A549 (cell line): ENCODE data around the gene GALNTL6. TPM values are rescaled to one million over a fixed set of nuclear protein-coding genes. Genes with fewer than 3 reads are reported as not detected.

Experiments
- ATAC-seq, 2 experiments: fragments of 200-7000 bp in 1 of 2; fragments of >200 bp in 1 of 2; cut with Nextera tagmentation in 1 of 2; cut with Tn5 transposase in 1 of 2; 3 replicates each; pipeline versions ENCODE4 v1.8.0 to v1.9.1; 2018 to 2020; ENCODE audit warnings: mild to moderate bottlenecking in 1 of 2, moderate library complexity in 1 of 2
- CTCF ChIA-PET: fragments of 300-600 bp; sonication (Branson Sonifier 250); formaldehyde crosslinking; extraction: SDS; loops from one replicate; lab custom pipeline; 2021; ENCODE audit warnings: antibody characterized with exemption, inconsistent platforms; lab: Yijun Ruan, JAX
- POLR2A ChIA-PET: fragments of 350-600 bp; formaldehyde crosslinking; extraction: SDS; loops from one replicate; lab custom pipeline; 2021; ENCODE audit warnings: antibody characterized with exemption, inconsistent platforms; lab: Yijun Ruan, JAX
- DNase-seq, 2 experiments: peaks; one replicate each; pipeline versions ENCODE4 v3.0.0 to v3.0.0-alpha.2; 2011 to 2016; ENCODE audit warnings: low read depth in 1 of 2, low spot score in 1 of 2
- FAIRE-seq: peaks from 2 replicates; lab custom pipeline; 2011; peaks lifted over from hg19 to GRCh38; lab: Jason Lieb, UNC
- H3K27ac ChIP-seq, 2 experiments: fragments of >200 bp; sonication (Bioruptor Twin); formaldehyde crosslinking; 3 replicates each; pipeline ENCODE4 v1.5.1; 2016 to 2017
- H3K4me1 ChIP-seq: fragments of >200 bp; sonication (Bioruptor Twin); formaldehyde crosslinking; 3 replicates; pipeline ENCODE4 v1.6.1; 2016
- H3K4me2 ChIP-seq: fragments of >200 bp; sonication (Bioruptor Twin); formaldehyde crosslinking; 3 replicates; pipeline ENCODE4 v1.6.1; 2016
- H3K4me3 ChIP-seq: fragments of >200 bp; sonication (Bioruptor Twin); formaldehyde crosslinking; 3 replicates; pipeline ENCODE4 v1.5.1; 2016
- H3K9me3 ChIP-seq: fragments of >200 bp; sonication (Bioruptor Twin); formaldehyde crosslinking; 3 replicates; pipeline ENCODE4 v1.6.1; 2016
- CBX2 ChIP-seq: fragments of 200-600 bp; sonication (generic); IDR thresholded peaks from 2 replicates; pipeline ENCODE4 v1.6.1; 2016; ENCODE audit warnings: low read depth, mild to moderate bottlenecking, borderline replicate concordance
- CEBPB ChIP-seq, 2 experiments: fragments of >200 bp in 1 of 2; sonication (Bioruptor Twin) in 1 of 2; formaldehyde crosslinking in 1 of 2; IDR thresholded peaks; 2 replicates each; pipeline ENCODE4 v1.6.1; 2012 to 2016
- CHD2 ChIP-seq: fragments of 150-350 bp; IDR thresholded peaks from 2 replicates; pipeline ENCODE4 v1.6.1; 2014; ENCODE audit warnings: low read length; ENCODE audit not compliant: partially characterized antibody
- EHF ChIP-seq: fragments of 250-450 bp; sonication (Bioruptor Pico); IDR thresholded peaks from 2 replicates; pipeline ENCODE4 v1.5.0; 2020; ENCODE audit warnings: mild to moderate bottlenecking
- ELK1 ChIP-seq: fragments of 150-350 bp; IDR thresholded peaks from 2 replicates; pipeline ENCODE4 v1.6.1; 2014; ENCODE audit warnings: low read depth, mild to moderate bottlenecking, low read length
- FOXS1 ChIP-seq: fragments of 250-450 bp; sonication (Bioruptor Pico); IDR thresholded peaks from 2 replicates; pipeline ENCODE4 v1.5.0; 2020; ENCODE audit warnings: mild to moderate bottlenecking, moderate library complexity
- GATA3 ChIP-seq: IDR thresholded peaks from 2 replicates; pipeline ENCODE4 v1.6.1; 2012; ENCODE audit warnings: borderline replicate concordance
- HES2 ChIP-seq: fragments of >200 bp; sonication (Bioruptor Twin); formaldehyde crosslinking; IDR thresholded peaks from 2 replicates; pipeline ENCODE4 v1.6.1; 2016
- HMGXB4 ChIP-seq: fragments of 250-450 bp; sonication (Bioruptor Pico); IDR thresholded peaks from 2 replicates; pipeline ENCODE4 v1.5.0; 2021; ENCODE audit warnings: mild to moderate bottlenecking, moderate library complexity, borderline replicate concordance
- HOXA7 ChIP-seq: fragments of 250-450 bp; sonication (Bioruptor Pico); IDR thresholded peaks from 2 replicates; pipeline ENCODE4 v1.5.0; 2020; ENCODE audit warnings: mild to moderate bottlenecking, moderate library complexity
- HOXB13 ChIP-seq: fragments of 250-450 bp; sonication (Bioruptor Pico); IDR thresholded peaks from 2 replicates; pipeline ENCODE4 v1.5.0; 2020; ENCODE audit warnings: low read depth, mild to moderate bottlenecking, moderate library complexity
- JUNB ChIP-seq: fragments of >200 bp; sonication (Bioruptor Twin); formaldehyde crosslinking; IDR thresholded peaks from 2 replicates; pipeline ENCODE4 v1.6.1; 2016
- MAFK ChIP-seq: fragments of 450-650 bp; IDR thresholded peaks from 2 replicates; pipeline ENCODE4 v1.6.1; 2014; ENCODE audit not compliant: partially characterized antibody
- MAZ ChIP-seq: fragments of 150-350 bp; IDR thresholded peaks from 2 replicates; pipeline ENCODE4 v1.6.1; 2014; ENCODE audit warnings: antibody characterized with exemption, low read depth, low read length, borderline replicate concordance
- NR3C1 ChIP-seq: fragments of >200 bp; sonication (Bioruptor Twin); formaldehyde crosslinking; IDR thresholded peaks from 3 replicates; pipeline ENCODE4 v1.6.1; 2017
- POLR2A ChIP-seq: IDR thresholded peaks from 2 replicates; pipeline ENCODE4 v1.6.1; 2012; ENCODE audit warnings: mild to moderate bottlenecking, low read length
- RARB ChIP-seq: fragments of 250-450 bp; sonication (Bioruptor Pico); IDR thresholded peaks from 2 replicates; pipeline ENCODE4 v1.8.0; 2021; ENCODE audit warnings: mild to moderate bottlenecking, moderate library complexity
- RFX5 ChIP-seq: fragments of 450-650 bp; IDR thresholded peaks from 2 replicates; pipeline ENCODE4 v1.7.1; 2014; ENCODE audit warnings: antibody characterized with exemption, mild to moderate bottlenecking, moderate library complexity
- RNF2 ChIP-seq: fragments of 200-600 bp; sonication (generic); IDR thresholded peaks from 2 replicates; pipeline ENCODE4 v1.6.1; 2016; ENCODE audit warnings: low read depth, mild to moderate bottlenecking, antibody characterized with exemption, moderate library complexity, borderline replicate concordance
- SREBF2 ChIP-seq: fragments of 450-650 bp; IDR thresholded peaks from 2 replicates; pipeline ENCODE4 v1.6.1; 2014; ENCODE audit warnings: mild to moderate bottlenecking, moderate library complexity
- ZC3H11A ChIP-seq: fragments of 450-650 bp; IDR thresholded peaks from 2 replicates; pipeline ENCODE4 v1.6.1; 2014; ENCODE audit warnings: antibody characterized with exemption, mild to moderate bottlenecking
- ZSCAN20 ChIP-seq: fragments of 250-450 bp; sonication (Bioruptor Pico); IDR thresholded peaks from 2 replicates; pipeline ENCODE4 v1.8.0; 2022; ENCODE audit warnings: mild to moderate bottlenecking, moderate library complexity
- WGBS: methylation state at CpG from one replicate; pipeline ENCODE4 v1.1.6; 2017; ENCODE audit errors: missing lambda C conversion rate; 5-methylcytosine and 5-hydroxymethylcytosine counted together
- polyA plus RNA-seq, 4 experiments: library from polyadenylated mRNA; depleted of rRNA in 3 of 4; stranded (reverse); fragments of >200 nt; fragmentation: RNase III in 1 of 4; extraction: RNeasy Plus Mini Kit Qiagen cat#74134 plus additional on column Dnase treatment in 1 of 4; gene quantifications; 2 replicates in 3 of 4; 3 replicates in 1 of 4; pipeline ENCODE4 v1.2.3, GENCODE V29; 2011 to 2017
- TF ChIP-seq, protein P1 (sequence below): fragments of 450-650 bp; IDR thresholded peaks from 2 replicates; pipeline ENCODE4 v1.6.1; 2014; ENCODE audit warnings: antibody characterized with exemption
- TF ChIP-seq, protein P2 (sequence below): IDR thresholded peaks from 2 replicates; pipeline ENCODE4 v1.6.1; 2012

The GALNTL6 gene
- polyA plus RNA-seq, 2 of the 4 experiments (the other 2 are of a cell fraction) = 0.06 to 0.49 TPM

GRCh38 chr4:172777729-172778431 is 964.7 kb downstream of the GALNTL6 start:
- POLR2A ChIA-PET = no interaction called here
- TF ChIP-seq RNF2 (no peak), HOXB13 (CRISPR knock-in tag) (no peak), CBX2 (no peak), RARB (CRISPR knock-in tag) (no peak), HMGXB4 (CRISPR knock-in tag) (no peak), CEBPB (IDR thresholded peaks at IDR 0.05) (no peak), ZSCAN20 (no peak), MAZ (no peak), SREBF2 (no peak), CHD2 (no peak), ELK1 (no peak)
- TF ChIP-seq, protein P1, sequence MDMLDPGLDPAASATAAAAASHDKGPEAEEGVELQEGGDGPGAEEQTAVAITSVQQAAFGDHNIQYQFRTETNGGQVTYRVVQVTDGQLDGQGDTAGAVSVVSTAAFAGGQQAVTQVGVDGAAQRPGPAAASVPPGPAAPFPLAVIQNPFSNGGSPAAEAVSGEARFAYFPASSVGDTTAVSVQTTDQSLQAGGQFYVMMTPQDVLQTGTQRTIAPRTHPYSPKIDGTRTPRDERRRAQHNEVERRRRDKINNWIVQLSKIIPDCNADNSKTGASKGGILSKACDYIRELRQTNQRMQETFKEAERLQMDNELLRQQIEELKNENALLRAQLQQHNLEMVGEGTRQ = no peak
- CTCF ChIA-PET = no interaction called here
- H3K9me3 ChIP-seq = no peaks in the 10 kb centered on the region
- H3K4me2 ChIP-seq = no peak overlapping the region
- no peaks in the 10 kb centered on the region for H3K4me1 ChIP-seq
- no peak for DNase-seq
- 66% methylated on average over 3 of the region's 3 CpGs for WGBS
- no peak overlapping the region for H3K4me3 ChIP-seq
- H3K27ac ChIP-seq = no peak overlapping the region
- FAIRE-seq = no peak
- ATAC-seq = no peak

GRCh38 chr4:172778583-172778982 is 965.4 kb downstream of the GALNTL6 start:
- ChIA-PET CTCF (no interaction called here), POLR2A (no interaction called here)
- Histone ChIP-seq H3K4me2 (no peak overlapping the region), H3K4me1 (no peaks in the 10 kb centered on the region), H3K27ac (no peak overlapping the region), H3K9me3 (no peaks in the 10 kb centered on the region), H3K4me3 (no peak overlapping the region)
- 63% methylated on average over 6 of the region's 6 CpGs for WGBS
- ATAC-seq (no peak), FAIRE-seq (no peak), DNase-seq (no peak)
- TF ChIP-seq GATA3 (no peak), HMGXB4 (CRISPR knock-in tag) (no peak)

- DNase-seq (no peak), ATAC-seq (no peak)
- TF ChIP-seq POLR2A (no peak), RFX5 (no peak), ZC3H11A (no peak), HMGXB4 (CRISPR knock-in tag) (no peak), FOXS1 (CRISPR knock-in tag) (no peak), JUNB (no peak), EHF (CRISPR knock-in tag) (no peak), HES2 (no peak), HOXA7 (CRISPR knock-in tag) (no peak), MAFK (no peak), NR3C1 (no peak)
- TF ChIP-seq, protein P2, sequence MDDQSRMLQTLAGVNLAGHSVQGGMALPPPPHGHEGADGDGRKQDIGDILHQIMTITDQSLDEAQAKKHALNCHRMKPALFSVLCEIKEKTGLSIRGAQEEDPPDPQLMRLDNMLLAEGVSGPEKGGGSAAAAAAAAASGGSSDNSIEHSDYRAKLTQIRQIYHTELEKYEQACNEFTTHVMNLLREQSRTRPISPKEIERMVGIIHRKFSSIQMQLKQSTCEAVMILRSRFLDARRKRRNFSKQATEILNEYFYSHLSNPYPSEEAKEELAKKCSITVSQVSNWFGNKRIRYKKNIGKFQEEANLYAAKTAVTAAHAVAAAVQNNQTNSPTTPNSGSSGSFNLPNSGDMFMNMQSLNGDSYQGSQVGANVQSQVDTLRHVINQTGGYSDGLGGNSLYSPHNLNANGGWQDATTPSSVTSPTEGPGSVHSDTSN = no peak
- TF ChIP-seq, protein P1 = no peak
Measured at GRCh38 chr4:172780566-172781081, 967.4 kb downstream of the GALNTL6 start.

More at GRCh38 chr4:172780566-172781081, 967.4 kb downstream of the GALNTL6 start:
- no peak for FAIRE-seq
- Histone ChIP-seq H3K4me1 (peaks cover 4% of the 10 kb centered on the region; the same call in 1 of the 3 replicates), H3K27ac (no peak overlapping the region), H3K4me3 (no peak overlapping the region), H3K4me2 (no peak overlapping the region), H3K9me3 (no peaks in the 10 kb centered on the region)
- CTCF ChIA-PET = no interaction called here
- 83% methylated on average over 2 of the region's 3 CpGs for WGBS
- POLR2A ChIA-PET = no interaction called here
